ENCODE data around the gene NOC2L. TPM values are rescaled to one million over a fixed set of nuclear protein-coding genes. Genes with fewer than 3 reads are reported as not detected.
"Not testable (repeated sequence)": the region's sequence is repeated elsewhere in the genome, so short reads cannot be mapped to it uniquely, and the experiment has no call there.

Gene NOC2L
- total RNA-seq, 1 donor from 2014 or later = 106 TPM

DNA sequence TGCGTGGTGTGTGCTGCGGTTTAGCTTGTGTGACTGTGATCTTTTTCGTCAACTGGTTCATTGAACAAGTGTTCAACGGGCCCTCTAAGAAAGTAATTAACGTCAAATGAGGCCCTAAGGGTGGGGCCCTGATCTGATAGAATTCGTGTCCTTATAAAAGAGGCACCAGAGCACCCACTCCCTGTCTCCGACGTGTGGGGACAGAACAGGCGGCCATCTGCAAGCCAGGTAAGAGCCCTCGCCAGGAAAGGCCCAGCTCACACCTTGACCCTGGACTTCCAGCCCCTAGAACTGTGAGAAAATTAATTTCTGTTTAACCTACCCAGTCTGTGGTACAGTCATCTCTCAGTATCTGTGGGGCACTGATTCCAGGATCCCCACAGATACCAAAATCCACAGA, 55.8 kb downstream of the NOC2L start:
- peak overlapping the region; percentile 59 for H3K4me3 Mint-ChIP-seq
- TF ChIP-seq, protein P1, sequence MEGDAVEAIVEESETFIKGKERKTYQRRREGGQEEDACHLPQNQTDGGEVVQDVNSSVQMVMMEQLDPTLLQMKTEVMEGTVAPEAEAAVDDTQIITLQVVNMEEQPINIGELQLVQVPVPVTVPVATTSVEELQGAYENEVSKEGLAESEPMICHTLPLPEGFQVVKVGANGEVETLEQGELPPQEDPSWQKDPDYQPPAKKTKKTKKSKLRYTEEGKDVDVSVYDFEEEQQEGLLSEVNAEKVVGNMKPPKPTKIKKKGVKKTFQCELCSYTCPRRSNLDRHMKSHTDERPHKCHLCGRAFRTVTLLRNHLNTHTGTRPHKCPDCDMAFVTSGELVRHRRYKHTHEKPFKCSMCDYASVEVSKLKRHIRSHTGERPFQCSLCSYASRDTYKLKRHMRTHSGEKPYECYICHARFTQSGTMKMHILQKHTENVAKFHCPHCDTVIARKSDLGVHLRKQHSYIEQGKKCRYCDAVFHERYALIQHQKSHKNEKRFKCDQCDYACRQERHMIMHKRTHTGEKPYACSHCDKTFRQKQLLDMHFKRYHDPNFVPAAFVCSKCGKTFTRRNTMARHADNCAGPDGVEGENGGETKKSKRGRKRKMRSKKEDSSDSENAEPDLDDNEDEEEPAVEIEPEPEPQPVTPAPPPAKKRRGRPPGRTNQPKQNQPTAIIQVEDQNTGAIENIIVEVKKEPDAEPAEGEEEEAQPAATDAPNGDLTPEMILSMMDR (conservative IDR thresholded peaks at IDR 0.05) = no peak
- peaks cover 65% of the 10 kb centered on the region for H3K27me3 Mint-ChIP-seq (ENCODE audit: low read depth)
- DNase-seq (ENCODE audit: low read depth, low spot score) = no peak
- H3K27ac Mint-ChIP-seq (ENCODE audit: unreplicated experiment) = no peak overlapping the region
- H3K36me3 Mint-ChIP-seq (ENCODE audit: low read depth) = no peaks in the 10 kb centered on the region
- H3K9me3 Mint-ChIP-seq = no peaks in the 10 kb centered on the region
- H3K4me1 Mint-ChIP-seq = peaks cover 7% of the 10 kb centered on the region

DNA sequence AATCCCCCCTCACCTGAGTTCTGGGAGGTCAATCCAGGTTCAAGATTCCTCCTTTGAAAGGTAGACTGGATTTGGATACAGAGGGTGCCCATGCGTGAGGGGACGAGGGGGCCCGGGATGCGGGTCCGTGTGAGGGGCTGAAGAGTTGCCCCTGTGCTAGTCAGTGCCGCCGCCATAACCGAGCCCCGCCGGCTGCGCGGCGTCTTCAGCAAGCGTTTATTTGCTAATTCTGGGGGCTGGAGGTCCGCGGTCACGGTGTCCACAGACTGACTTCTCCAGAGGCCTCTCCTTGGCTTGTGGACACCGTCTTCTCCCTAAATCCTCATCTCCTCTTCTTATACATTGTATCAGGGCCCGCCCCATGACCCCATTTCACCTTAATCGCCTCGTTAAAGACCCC, 56.3 kb downstream of the NOC2L start:
- Mint-ChIP-seq H3K36me3 (ENCODE audit: low read depth) (no peaks in the 10 kb centered on the region), H3K4me3 (peak overlapping the region; percentile 59), H3K27ac (ENCODE audit: unreplicated experiment) (no peak overlapping the region), H3K27me3 (ENCODE audit: low read depth) (peaks cover 70% of the 10 kb centered on the region), H3K4me1 (peaks cover 7% of the 10 kb centered on the region), H3K9me3 (no peaks in the 10 kb centered on the region)
- no peak for DNase-seq (ENCODE audit: low read depth, low spot score)
- TF ChIP-seq, protein P1 (conservative IDR thresholded peaks at IDR 0.05) = no peak

DNA sequence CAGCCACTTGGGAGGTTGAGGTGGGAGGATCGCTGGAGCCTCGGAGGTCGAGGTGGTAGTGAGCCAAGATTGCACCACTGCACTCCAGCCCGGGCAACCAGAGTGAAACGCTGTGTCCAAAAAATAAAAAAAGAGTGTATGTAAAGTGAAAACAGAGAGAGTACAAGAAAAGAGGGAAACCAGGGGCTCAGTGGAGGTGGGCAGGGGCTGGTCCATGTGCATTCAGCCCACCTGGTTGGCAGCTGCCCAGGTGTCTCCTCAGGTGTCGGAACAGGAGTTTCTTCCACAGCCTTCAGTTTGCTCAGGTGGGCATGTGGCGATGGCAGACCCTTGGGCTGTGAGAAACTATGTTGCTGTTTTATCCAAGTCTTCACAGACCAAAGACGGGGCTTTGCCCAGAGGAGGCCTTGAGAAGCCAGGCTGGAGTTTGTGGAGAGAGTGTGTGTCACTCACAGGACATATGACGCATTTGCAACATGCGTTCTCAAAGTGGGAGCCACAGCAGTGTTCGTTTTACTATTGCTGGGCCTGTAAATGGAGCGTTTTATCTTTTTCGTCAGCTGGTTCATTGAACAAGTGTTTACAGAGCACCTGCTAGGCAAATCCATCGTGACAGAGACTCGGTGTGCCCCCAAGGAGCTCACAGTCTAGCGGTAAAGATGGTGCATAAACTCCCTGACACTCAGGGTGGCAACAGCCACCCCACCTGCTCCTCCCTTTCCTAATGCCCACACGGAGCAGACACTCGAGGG, 57.8 kb downstream of the NOC2L start:
- TF ChIP-seq, protein P1 (conservative IDR thresholded peaks at IDR 0.05) = no peak
- Mint-ChIP-seq H3K27me3 (ENCODE audit: low read depth) (peaks cover 76% of the 10 kb centered on the region), H3K9me3 (no peaks in the 10 kb centered on the region), H3K36me3 (ENCODE audit: low read depth) (no peaks in the 10 kb centered on the region), H3K4me1 (peaks cover 7% of the 10 kb centered on the region), H3K27ac (ENCODE audit: unreplicated experiment) (no peak overlapping the region), H3K4me3 (peak overlapping the region; percentile 57)
- DNase-seq (ENCODE audit: low read depth, low spot score) = no peak

DNA sequence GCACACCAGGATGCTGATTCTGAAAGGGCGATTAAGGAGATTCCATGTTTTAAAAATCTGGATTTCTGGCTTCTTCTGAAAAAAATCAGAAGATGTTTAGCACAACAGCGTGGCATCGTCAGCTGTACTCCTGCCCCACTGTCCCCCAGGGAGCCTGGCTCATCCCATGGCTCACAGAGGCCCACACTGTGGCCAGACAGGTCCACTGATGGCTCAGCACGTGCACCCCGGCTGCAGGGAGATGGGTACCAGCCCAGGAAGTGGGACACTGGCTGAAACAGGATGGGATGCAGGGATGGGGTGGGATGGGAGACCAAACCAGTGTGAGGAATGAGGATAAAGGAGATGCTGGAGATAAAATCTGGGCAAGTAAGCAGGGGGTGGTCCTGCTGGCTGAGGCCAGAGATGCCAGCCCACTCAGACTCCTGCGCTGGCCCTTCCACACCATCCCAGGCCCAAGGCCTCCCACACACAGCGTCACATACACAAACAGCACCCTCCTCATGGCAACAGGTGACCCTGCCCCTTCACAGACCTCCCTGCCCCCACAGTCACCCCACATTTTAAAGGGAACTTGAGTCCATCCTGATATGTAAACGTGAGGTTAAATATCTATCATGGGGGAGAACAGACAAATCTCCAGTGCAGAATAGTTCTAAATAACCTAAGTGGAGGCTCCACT, 59.3 kb downstream of the NOC2L start:
- peaks cover 79% of the 10 kb centered on the region for H3K27me3 Mint-ChIP-seq (ENCODE audit: low read depth)
- no peak overlapping the region for H3K4me3 Mint-ChIP-seq
- TF ChIP-seq, protein P1 (conservative IDR thresholded peaks at IDR 0.05) = no peak
- H3K4me1 Mint-ChIP-seq = no peaks in the 10 kb centered on the region
- no peaks in the 10 kb centered on the region for H3K36me3 Mint-ChIP-seq (ENCODE audit: low read depth)
- DNase-seq (ENCODE audit: low read depth, low spot score) = no peak
- no peaks in the 10 kb centered on the region for H3K9me3 Mint-ChIP-seq
- no peak overlapping the region for H3K27ac Mint-ChIP-seq (ENCODE audit: unreplicated experiment)

DNA sequence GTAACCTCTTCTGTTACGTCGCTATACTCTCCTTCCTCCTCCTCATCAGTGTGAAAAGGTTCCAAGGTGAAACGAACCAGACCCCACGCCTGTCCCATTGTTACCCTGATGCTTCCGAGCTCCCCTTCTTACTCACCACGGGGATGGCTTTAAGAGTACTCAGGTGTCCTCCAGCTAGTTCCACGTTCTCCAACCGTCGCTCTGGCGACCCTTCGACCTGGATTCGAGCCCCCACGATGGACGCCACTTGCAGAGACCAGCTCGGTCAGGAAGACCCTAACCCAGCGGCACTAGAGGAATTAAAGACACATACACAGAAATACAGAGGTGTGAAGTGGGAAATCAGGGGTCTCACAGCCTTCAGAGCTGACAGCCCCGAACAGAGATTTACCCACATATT, 61.1 kb downstream of the NOC2L start:
- H3K36me3 Mint-ChIP-seq (ENCODE audit: low read depth); H3K27ac Mint-ChIP-seq (ENCODE audit: unreplicated experiment); H3K4me3 Mint-ChIP-seq; DNase-seq (ENCODE audit: low read depth, low spot score); H3K4me1 Mint-ChIP-seq; H3K9me3 Mint-ChIP-seq: not testable (repeated sequence)
- peaks cover 88% of the 10 kb centered on the region for H3K27me3 Mint-ChIP-seq (ENCODE audit: low read depth)

DNA sequence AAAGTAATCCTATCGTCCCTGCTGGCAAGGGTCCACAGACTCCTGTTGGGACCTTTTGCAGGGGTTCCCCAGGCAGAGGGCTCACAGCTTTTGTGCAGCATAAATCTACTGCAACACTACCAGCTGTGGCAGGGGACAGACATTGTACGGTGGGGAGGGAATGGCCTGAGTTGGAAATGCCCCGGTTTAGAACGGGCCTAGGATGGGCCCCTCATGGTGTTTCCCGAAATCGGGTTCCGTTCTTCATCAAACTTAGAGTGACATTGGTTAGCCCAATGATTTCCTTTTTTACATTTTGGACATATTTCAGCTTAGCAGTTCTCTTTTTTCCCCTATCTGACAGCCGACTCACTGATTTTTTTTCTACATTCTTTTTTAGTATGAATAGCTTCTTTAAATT, 61.8 kb downstream of the NOC2L start:
- DNase-seq (ENCODE audit: low read depth, low spot score) = no peak
- Mint-ChIP-seq H3K27me3 (ENCODE audit: low read depth) (peaks cover 88% of the 10 kb centered on the region), H3K27ac (ENCODE audit: unreplicated experiment) (no peak overlapping the region), H3K4me3 (no peak overlapping the region), H3K36me3 (ENCODE audit: low read depth) (no peaks in the 10 kb centered on the region), H3K9me3 (no peaks in the 10 kb centered on the region), H3K4me1 (no peaks in the 10 kb centered on the region)
- TF ChIP-seq, protein P1 (conservative IDR thresholded peaks at IDR 0.05) = no peak

All from neural crest cell (in vitro differentiated cells).